ENCODE data around the gene CTIF.

Gene CTIF

GRCh38 chr18:48538531-48539405 lies at the start of gene CTIF:
Gene CTIF (plus strand): TSS chr18:48539031. CDS start chr18:48619566, 80,535 bp downstream.
- peak within 1 kb of the TSS; percentile 76 to 85 for H3K4me3 ChIP-seq (ENCODE audit: low read depth in 1 of 2, low read length in 1 of 2)
- H3K27ac ChIP-seq: peak within 1 kb of the TSS; percentile 29
- H3K27me3 ChIP-seq: peaks cover 18% of the 10 kb centered on the region
- H3K9me3 ChIP-seq: no peaks in the 10 kb centered on the region
- H3K4me1 ChIP-seq (ENCODE audit: control insufficient read depth in 1 of 2, insufficient read depth in 1 of 2, low read depth in 1 of 2, low read length in 1 of 2): peaks cover 21% of the 10 kb centered on the region in 2 experiments
- TF ChIP-seq CTCF (IDR thresholded peaks at IDR 0.05): no peak
- H3K36me3 ChIP-seq: no peaks in the 10 kb centered on the region

GRCh38 chr18:48490641-48491293 lies 48.1 kb upstream of the CTIF start:
- no peaks in the 10 kb centered on the region for H3K27me3 ChIP-seq
- H3K27ac ChIP-seq: no peak overlapping the region
- peaks cover 0 to 4% of the 10 kb centered on the region in 2 experiments for H3K4me1 ChIP-seq (ENCODE audit: control insufficient read depth in 1 of 2, insufficient read depth in 1 of 2, low read depth in 1 of 2, low read length in 1 of 2)
- no peaks in the 10 kb centered on the region for H3K36me3 ChIP-seq
- no peak for TF ChIP-seq CTCF (IDR thresholded peaks at IDR 0.05)
- H3K9me3 ChIP-seq: no peaks in the 10 kb centered on the region
- H3K4me3 ChIP-seq (ENCODE audit: low read depth in 1 of 2, low read length in 1 of 2): no peak overlapping the region

GRCh38 chr18:48492880-48493279 lies 46.0 kb upstream of the CTIF start:
- H3K27me3 ChIP-seq: no peaks in the 10 kb centered on the region
- H3K27ac ChIP-seq: no peak overlapping the region

GRCh38 chr18:48493434-48494230 lies 45.2 kb upstream of the CTIF start:
- Histone ChIP-seq H3K4me1 (ENCODE audit: control insufficient read depth in 1 of 2, insufficient read depth in 1 of 2, low read depth in 1 of 2, low read length in 1 of 2) (peaks cover 0 to 4% of the 10 kb centered on the region in 2 experiments), H3K36me3 (no peaks in the 10 kb centered on the region), H3K4me3 (ENCODE audit: low read depth in 1 of 2, low read length in 1 of 2) (no peak overlapping the region), H3K9me3 (no peaks in the 10 kb centered on the region), H3K27me3 (no peaks in the 10 kb centered on the region), H3K27ac (no peak overlapping the region)
- TF ChIP-seq CTCF (IDR thresholded peaks at IDR 0.05): no peak

More at GRCh38 chr18:48492880-48493279, 46.0 kb upstream of the CTIF start:
- Histone ChIP-seq H3K4me1 (ENCODE audit: control insufficient read depth in 1 of 2, insufficient read depth in 1 of 2, low read depth in 1 of 2, low read length in 1 of 2) (peaks cover 0 to 4% of the 10 kb centered on the region in 2 experiments), H3K4me3 (ENCODE audit: low read depth in 1 of 2, low read length in 1 of 2) (no peak overlapping the region), H3K9me3 (no peaks in the 10 kb centered on the region), H3K36me3 (no peaks in the 10 kb centered on the region)
- no peak for TF ChIP-seq CTCF (IDR thresholded peaks at IDR 0.05)

GRCh38 chr18:48497863-48498262 lies 41.0 kb upstream of the CTIF start:
- TF ChIP-seq CTCF (IDR thresholded peaks at IDR 0.05): no peak
- Histone ChIP-seq H3K9me3 (no peaks in the 10 kb centered on the region), H3K36me3 (no peaks in the 10 kb centered on the region), H3K27ac (no peak overlapping the region), H3K27me3 (no peaks in the 10 kb centered on the region), H3K4me1 (ENCODE audit: control insufficient read depth in 1 of 2, insufficient read depth in 1 of 2, low read depth in 1 of 2, low read length in 1 of 2) (peaks cover 0 to 4% of the 10 kb centered on the region in 2 experiments), H3K4me3 (ENCODE audit: low read depth in 1 of 2, low read length in 1 of 2) (no peak overlapping the region)
